NCI-H2107 (cell line): ENCODE results near the gene FBXL15.
A peak's percentile ranks its signal among the peaks of the same experiment; 100 is the strongest.

Source experiments
- DNase-seq: peaks from one replicate; lab custom pipeline; 2025; lab: John Stamatoyannopoulos, UW

FBXL15 gene

GRCh38 chr10:102398172-102399020, 22.2 kb upstream of the FBXL15 start:
- DNase-seq = no peak

- DNase-seq = peak; percentile 58
Observed at GRCh38 chr10:102399217-102400021, 21.2 kb upstream of the FBXL15 start.

GRCh38 chr10:102400076-102400475, 20.6 kb upstream of the FBXL15 start:
- no peak for DNase-seq

GRCh38 chr10:102400598-102401341, 19.9 kb upstream of the FBXL15 start:
- DNase-seq = no peak

- no peak for DNase-seq
Observed at GRCh38 chr10:102401342-102401654, 19.3 kb upstream of the FBXL15 start.

GRCh38 chr10:102401735-102402511, 18.7 kb upstream of the FBXL15 start:
- DNase-seq = no peak

GRCh38 chr10:102402512-102402896, 18.1 kb upstream of the FBXL15 start:
- no peak for DNase-seq

- DNase-seq = no peak
Observed at GRCh38 chr10:102403115-102403514, 17.5 kb upstream of the FBXL15 start.

GRCh38 chr10:102404361-102405107, 16.1 kb upstream of the FBXL15 start:
- DNase-seq = no peak

GRCh38 chr10:102405108-102405571, 15.5 kb upstream of the FBXL15 start:
- DNase-seq = no peak

GRCh38 chr10:102405632-102406031, 15.0 kb upstream of the FBXL15 start:
- no peak for DNase-seq

GRCh38 chr10:102406815-102407214, 13.8 kb upstream of the FBXL15 start:
- DNase-seq = no peak

- DNase-seq = no peak
Observed at GRCh38 chr10:102407425-102408130, 13.1 kb upstream of the FBXL15 start.

- no peak for DNase-seq
Observed at GRCh38 chr10:102408131-102408727, 12.4 kb upstream of the FBXL15 start.

GRCh38 chr10:102408728-102409603, 11.7 kb upstream of the FBXL15 start:
- DNase-seq = no peak

- DNase-seq = no peak
Observed at GRCh38 chr10:102409604-102410428, 10.8 kb upstream of the FBXL15 start.

- DNase-seq = no peak
Observed at GRCh38 chr10:102410429-102411073, 10.1 kb upstream of the FBXL15 start.
